ENCODE measurements around the gene CD44.

DNA sequence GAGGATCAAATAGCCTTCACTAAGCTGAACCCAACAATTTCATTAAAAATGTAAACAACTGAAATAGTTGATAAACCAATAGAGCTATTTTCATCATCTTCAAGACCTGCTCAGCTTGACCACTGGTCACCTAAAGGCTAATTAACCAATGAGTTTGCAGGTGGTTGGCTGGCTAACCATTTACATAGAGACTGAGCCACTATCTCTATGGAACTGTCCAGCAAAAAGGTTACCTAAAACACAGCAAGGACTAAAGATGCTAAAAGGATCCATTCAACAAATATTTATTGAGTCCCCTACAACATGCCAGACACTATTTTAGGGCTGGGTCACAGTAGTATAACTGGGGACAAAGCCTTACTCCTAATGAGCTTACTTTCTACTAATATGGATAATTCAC is 123.8 kb downstream of the CD44 start:
- TF ChIP-seq, protein P1, sequence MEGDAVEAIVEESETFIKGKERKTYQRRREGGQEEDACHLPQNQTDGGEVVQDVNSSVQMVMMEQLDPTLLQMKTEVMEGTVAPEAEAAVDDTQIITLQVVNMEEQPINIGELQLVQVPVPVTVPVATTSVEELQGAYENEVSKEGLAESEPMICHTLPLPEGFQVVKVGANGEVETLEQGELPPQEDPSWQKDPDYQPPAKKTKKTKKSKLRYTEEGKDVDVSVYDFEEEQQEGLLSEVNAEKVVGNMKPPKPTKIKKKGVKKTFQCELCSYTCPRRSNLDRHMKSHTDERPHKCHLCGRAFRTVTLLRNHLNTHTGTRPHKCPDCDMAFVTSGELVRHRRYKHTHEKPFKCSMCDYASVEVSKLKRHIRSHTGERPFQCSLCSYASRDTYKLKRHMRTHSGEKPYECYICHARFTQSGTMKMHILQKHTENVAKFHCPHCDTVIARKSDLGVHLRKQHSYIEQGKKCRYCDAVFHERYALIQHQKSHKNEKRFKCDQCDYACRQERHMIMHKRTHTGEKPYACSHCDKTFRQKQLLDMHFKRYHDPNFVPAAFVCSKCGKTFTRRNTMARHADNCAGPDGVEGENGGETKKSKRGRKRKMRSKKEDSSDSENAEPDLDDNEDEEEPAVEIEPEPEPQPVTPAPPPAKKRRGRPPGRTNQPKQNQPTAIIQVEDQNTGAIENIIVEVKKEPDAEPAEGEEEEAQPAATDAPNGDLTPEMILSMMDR (conservative IDR thresholded peaks at IDR 0.05; ENCODE audit: low read depth, low read length), result no peak
- TF ChIP-seq EZH2 (IDR thresholded peaks at IDR 0.05; ENCODE audit: borderline replicate concordance, low read depth, low read length, poor library complexity, severe bottlenecking), result no peak

Measured in A673 (cell line).